Uterus (tissue), 2 donors: ENCODE measurements around the gene PIP5K1C.

ENCODE experiments used
- CTCF ChIP-seq, 4 experiments: fragments of 200-600 bp in 2 of 4; fragments of 450-650 bp in 2 of 4; sonication (generic) in 2 of 4; IDR thresholded peaks; one replicate each; pipeline ENCODE4 v1.5.1; 2016 to 2019; ENCODE audit warnings: antibody characterized with exemption in 4 of 4, mild to moderate bottlenecking in 2 of 4, moderate library complexity in 1 of 4
- POLR2A ChIP-seq, 2 donors: fragments of 450-650 bp; IDR thresholded peaks; one replicate each; pipeline ENCODE4 v1.6.1; 2016; ENCODE audit warnings: antibody characterized with exemption in 2 of 2, mild to moderate bottlenecking in 1 of 2, moderate library complexity in 1 of 2

GRCh38 chr19:3642987-3643673, 57.1 kb downstream of the PIP5K1C start:
- no peak for TF ChIP-seq CTCF (IDR thresholded peaks at IDR 0.05)
- TF ChIP-seq POLR2A (IDR thresholded peaks at IDR 0.05), result no peak
